HK-2 (cell line): ENCODE measurements around the gene INTS3.
"Not testable (repeated sequence)": the region's sequence is repeated elsewhere in the genome, so short reads cannot be mapped to it uniquely, and the experiment has no call there.

Experiments used
- DNase-seq: peaks from one replicate; pipeline ENCODE4 v3.0.0-alpha.2; 2018; ENCODE audit not compliant: unreplicated experiment

Gene INTS3

GRCh38 chr1:153760440-153760839 is 32.6 kb downstream of the INTS3 start:
- no peak for DNase-seq

GRCh38 chr1:153763365-153764225 is 35.7 kb downstream of the INTS3 start:
- no peak for DNase-seq

GRCh38 chr1:153764310-153764709 is 36.5 kb downstream of the INTS3 start:
- no peak for DNase-seq

- not testable (repeated sequence) for DNase-seq
Observed at GRCh38 chr1:153766663-153767062, 38.8 kb downstream of the INTS3 start.

GRCh38 chr1:153767519-153767918 is 39.7 kb downstream of the INTS3 start:
- DNase-seq = no peak

- no peak for DNase-seq
Observed at GRCh38 chr1:153768316-153769181, 40.7 kb downstream of the INTS3 start.

- DNase-seq = no peak
Observed at GRCh38 chr1:153769221-153769620, 41.4 kb downstream of the INTS3 start.

- no peak for DNase-seq
Observed at GRCh38 chr1:153770797-153771196, 42.9 kb downstream of the INTS3 start.

GRCh38 chr1:153771261-153771660 is 43.4 kb downstream of the INTS3 start:
- no peak for DNase-seq

- no peak for DNase-seq
Observed at GRCh38 chr1:153771841-153772593, 44.2 kb downstream of the INTS3 start.

GRCh38 chr1:153773096-153773921 is 45.5 kb downstream of the INTS3 start:
- DNase-seq = no peak

GRCh38 chr1:153774026-153774595 is 46.3 kb downstream of the INTS3 start:
- DNase-seq = no peak

GRCh38 chr1:153774780-153775457 is 47.1 kb downstream of the INTS3 start, which contains the start of gene SLC27A3:
Gene SLC27A3, plus strand, starts transcription at chr1:153775407. Its CDS starts 91 bp downstream, at chr1:153775498.
- no peak for DNase-seq

- DNase-seq = no peak
Observed at GRCh38 chr1:153775458-153776327, 47.8 kb downstream of the INTS3 start.

- no peak for DNase-seq
Observed at GRCh38 chr1:153776352-153776751, 48.5 kb downstream of the INTS3 start.

GRCh38 chr1:153776845-153777370 is 49.1 kb downstream of the INTS3 start:
- DNase-seq = no peak

GRCh38 chr1:153777648-153778047 is 49.8 kb downstream of the INTS3 start:
- DNase-seq = no peak

- DNase-seq = no peak
Observed at GRCh38 chr1:153778051-153778823, 50.4 kb downstream of the INTS3 start.
